ENCODE results near the gene PAK1.

Gene PAK1

GRCh38 chr11:77322506-77322905 is 151.4 kb downstream of the PAK1 start:
- Histone ChIP-seq H3K27me3 (ENCODE audit: control insufficient read depth in 1 of 2, insufficient read depth in 2 of 2, low read length in 2 of 2) (no peaks in the 10 kb centered on the region), H3K9ac (ENCODE audit: low read depth in 1 of 2, low read length in 2 of 2) (no peak overlapping the region), H3K4me1 (ENCODE audit: control insufficient read depth in 1 of 2, insufficient read depth in 2 of 2, low read length in 2 of 2) (no peaks in the 10 kb centered on the region), H3K9me3 (ENCODE audit: control insufficient read depth in 1 of 2, low read length in 2 of 2) (no peaks in the 10 kb centered on the region), H3K36me3 (ENCODE audit: control insufficient read depth in 1 of 2, insufficient read depth in 2 of 2, low read length in 2 of 2) (peaks cover 17 to 41% of the 10 kb centered on the region in 2 donors), H3K4me3 (ENCODE audit: low read depth in 1 of 2, low read length in 2 of 2) (no peak overlapping the region), H3K27ac (ENCODE audit: low read depth, low read length) (no peak overlapping the region)

GRCh38 chr11:77320351-77320750 is 153.5 kb downstream of the PAK1 start:
- peaks cover 17 to 31% of the 10 kb centered on the region in 2 donors for H3K36me3 ChIP-seq (ENCODE audit: control insufficient read depth in 1 of 2, insufficient read depth in 2 of 2, low read length in 2 of 2)
- no peak overlapping the region for H3K4me3 ChIP-seq (ENCODE audit: low read depth in 1 of 2, low read length in 2 of 2)
- H3K27me3 ChIP-seq (ENCODE audit: control insufficient read depth in 1 of 2, insufficient read depth in 2 of 2, low read length in 2 of 2): no peaks in the 10 kb centered on the region
- H3K9ac ChIP-seq (ENCODE audit: low read depth in 1 of 2, low read length in 2 of 2): no peak overlapping the region
- no peaks in the 10 kb centered on the region for H3K4me1 ChIP-seq (ENCODE audit: control insufficient read depth in 1 of 2, insufficient read depth in 2 of 2, low read length in 2 of 2)
- H3K9me3 ChIP-seq (ENCODE audit: control insufficient read depth in 1 of 2, low read length in 2 of 2): no peaks in the 10 kb centered on the region
- H3K27ac ChIP-seq (ENCODE audit: low read depth, low read length): no peak overlapping the region

- no peaks in the 10 kb centered on the region for H3K9me3 ChIP-seq (ENCODE audit: control insufficient read depth in 1 of 2, low read length in 2 of 2)
- H3K27ac ChIP-seq (ENCODE audit: low read depth, low read length): no peak overlapping the region
- no peaks in the 10 kb centered on the region for H3K27me3 ChIP-seq (ENCODE audit: control insufficient read depth in 1 of 2, insufficient read depth in 2 of 2, low read length in 2 of 2)
- peaks cover 13 to 22% of the 10 kb centered on the region in 2 donors for H3K36me3 ChIP-seq (ENCODE audit: control insufficient read depth in 1 of 2, insufficient read depth in 2 of 2, low read length in 2 of 2)
- H3K4me3 ChIP-seq (ENCODE audit: low read depth in 1 of 2, low read length in 2 of 2): no peak overlapping the region
- no peaks in the 10 kb centered on the region for H3K4me1 ChIP-seq (ENCODE audit: control insufficient read depth in 1 of 2, insufficient read depth in 2 of 2, low read length in 2 of 2)
- no peak overlapping the region for H3K9ac ChIP-seq (ENCODE audit: low read depth in 1 of 2, low read length in 2 of 2)
These were observed 155.3 kb downstream of the PAK1 start for GRCh38 chr11:77318600-77318999.

GRCh38 chr11:77316733-77317342 is 157.1 kb downstream of the PAK1 start:
- Histone ChIP-seq H3K36me3 (ENCODE audit: control insufficient read depth in 1 of 2, insufficient read depth in 2 of 2, low read length in 2 of 2) (peaks cover under 1 to 8% of the 10 kb centered on the region in 2 donors), H3K9ac (ENCODE audit: low read depth in 1 of 2, low read length in 2 of 2) (no peak overlapping the region), H3K9me3 (ENCODE audit: control insufficient read depth in 1 of 2, low read length in 2 of 2) (no peaks in the 10 kb centered on the region), H3K27me3 (ENCODE audit: control insufficient read depth in 1 of 2, insufficient read depth in 2 of 2, low read length in 2 of 2) (no peaks in the 10 kb centered on the region), H3K4me3 (ENCODE audit: low read depth in 1 of 2, low read length in 2 of 2) (no peak overlapping the region), H3K4me1 (ENCODE audit: control insufficient read depth in 1 of 2, insufficient read depth in 2 of 2, low read length in 2 of 2) (no peaks in the 10 kb centered on the region), H3K27ac (ENCODE audit: low read depth, low read length) (no peak overlapping the region)

- no peak overlapping the region for H3K4me3 ChIP-seq (ENCODE audit: low read depth in 1 of 2, low read length in 2 of 2)
- no peaks in the 10 kb centered on the region for H3K36me3 ChIP-seq (ENCODE audit: control insufficient read depth in 1 of 2, insufficient read depth in 2 of 2, low read length in 2 of 2)
- H3K27ac ChIP-seq (ENCODE audit: low read depth, low read length): no peak overlapping the region
- no peaks in the 10 kb centered on the region for H3K4me1 ChIP-seq (ENCODE audit: control insufficient read depth in 1 of 2, insufficient read depth in 2 of 2, low read length in 2 of 2)
- H3K9ac ChIP-seq (ENCODE audit: low read depth in 1 of 2, low read length in 2 of 2): no peak overlapping the region
- no peaks in the 10 kb centered on the region for H3K9me3 ChIP-seq (ENCODE audit: control insufficient read depth in 1 of 2, low read length in 2 of 2)
- H3K27me3 ChIP-seq (ENCODE audit: control insufficient read depth in 1 of 2, insufficient read depth in 2 of 2, low read length in 2 of 2): no peaks in the 10 kb centered on the region
These were observed 161.8 kb downstream of the PAK1 start for GRCh38 chr11:77312107-77312506.

- Histone ChIP-seq H3K36me3 (ENCODE audit: control insufficient read depth in 1 of 2, insufficient read depth in 2 of 2, low read length in 2 of 2) (no peaks in the 10 kb centered on the region), H3K27me3 (ENCODE audit: control insufficient read depth in 1 of 2, insufficient read depth in 2 of 2, low read length in 2 of 2) (no peaks in the 10 kb centered on the region), H3K9ac (ENCODE audit: low read depth in 1 of 2, low read length in 2 of 2) (no peak overlapping the region), H3K27ac (ENCODE audit: low read depth, low read length) (no peak overlapping the region), H3K4me3 (ENCODE audit: low read depth in 1 of 2, low read length in 2 of 2) (no peak overlapping the region), H3K9me3 (ENCODE audit: control insufficient read depth in 1 of 2, low read length in 2 of 2) (no peaks in the 10 kb centered on the region), H3K4me1 (ENCODE audit: control insufficient read depth in 1 of 2, insufficient read depth in 2 of 2, low read length in 2 of 2) (no peaks in the 10 kb centered on the region)
These were observed 162.2 kb downstream of the PAK1 start for GRCh38 chr11:77311701-77312100.

GRCh38 chr11:77310721-77311120 is 163.2 kb downstream of the PAK1 start:
- Histone ChIP-seq H3K9me3 (ENCODE audit: control insufficient read depth in 1 of 2, low read length in 2 of 2) (no peaks in the 10 kb centered on the region), H3K4me1 (ENCODE audit: control insufficient read depth in 1 of 2, insufficient read depth in 2 of 2, low read length in 2 of 2) (no peaks in the 10 kb centered on the region), H3K27ac (ENCODE audit: low read depth, low read length) (no peak overlapping the region), H3K27me3 (ENCODE audit: control insufficient read depth in 1 of 2, insufficient read depth in 2 of 2, low read length in 2 of 2) (no peaks in the 10 kb centered on the region), H3K9ac (ENCODE audit: low read depth in 1 of 2, low read length in 2 of 2) (no peak overlapping the region), H3K4me3 (ENCODE audit: low read depth in 1 of 2, low read length in 2 of 2) (no peak overlapping the region), H3K36me3 (ENCODE audit: control insufficient read depth in 1 of 2, insufficient read depth in 2 of 2, low read length in 2 of 2) (no peaks in the 10 kb centered on the region)

GRCh38 chr11:77309401-77310085 is 164.4 kb downstream of the PAK1 start:
- Histone ChIP-seq H3K27ac (ENCODE audit: low read depth, low read length) (no peak overlapping the region), H3K27me3 (ENCODE audit: control insufficient read depth in 1 of 2, insufficient read depth in 2 of 2, low read length in 2 of 2) (no peaks in the 10 kb centered on the region)

GRCh38 chr11:77308838-77309237 is 165.1 kb downstream of the PAK1 start:
- H3K4me3 ChIP-seq (ENCODE audit: low read depth in 1 of 2, low read length in 2 of 2): no peak overlapping the region
- H3K27ac ChIP-seq (ENCODE audit: low read depth, low read length): no peak overlapping the region
- no peaks in the 10 kb centered on the region for H3K36me3 ChIP-seq (ENCODE audit: control insufficient read depth in 1 of 2, insufficient read depth in 2 of 2, low read length in 2 of 2)
- H3K9ac ChIP-seq (ENCODE audit: low read depth in 1 of 2, low read length in 2 of 2): no peak overlapping the region
- H3K4me1 ChIP-seq (ENCODE audit: control insufficient read depth in 1 of 2, insufficient read depth in 2 of 2, low read length in 2 of 2): no peaks in the 10 kb centered on the region
- no peaks in the 10 kb centered on the region for H3K27me3 ChIP-seq (ENCODE audit: control insufficient read depth in 1 of 2, insufficient read depth in 2 of 2, low read length in 2 of 2)
- no peaks in the 10 kb centered on the region for H3K9me3 ChIP-seq (ENCODE audit: control insufficient read depth in 1 of 2, low read length in 2 of 2)

More at GRCh38 chr11:77309401-77310085, 164.4 kb downstream of the PAK1 start:
- Histone ChIP-seq H3K9me3 (ENCODE audit: control insufficient read depth in 1 of 2, low read length in 2 of 2) (no peaks in the 10 kb centered on the region), H3K9ac (ENCODE audit: low read depth in 1 of 2, low read length in 2 of 2) (no peak overlapping the region), H3K4me3 (ENCODE audit: low read depth in 1 of 2, low read length in 2 of 2) (no peak overlapping the region), H3K36me3 (ENCODE audit: control insufficient read depth in 1 of 2, insufficient read depth in 2 of 2, low read length in 2 of 2) (no peaks in the 10 kb centered on the region), H3K4me1 (ENCODE audit: control insufficient read depth in 1 of 2, insufficient read depth in 2 of 2, low read length in 2 of 2) (no peaks in the 10 kb centered on the region)

- Histone ChIP-seq H3K4me3 (ENCODE audit: low read depth in 1 of 2, low read length in 2 of 2) (no peak overlapping the region), H3K27me3 (ENCODE audit: control insufficient read depth in 1 of 2, insufficient read depth in 2 of 2, low read length in 2 of 2) (no peaks in the 10 kb centered on the region), H3K9me3 (ENCODE audit: control insufficient read depth in 1 of 2, low read length in 2 of 2) (no peaks in the 10 kb centered on the region), H3K4me1 (ENCODE audit: control insufficient read depth in 1 of 2, insufficient read depth in 2 of 2, low read length in 2 of 2) (no peaks in the 10 kb centered on the region), H3K36me3 (ENCODE audit: control insufficient read depth in 1 of 2, insufficient read depth in 2 of 2, low read length in 2 of 2) (no peaks in the 10 kb centered on the region), H3K9ac (ENCODE audit: low read depth in 1 of 2, low read length in 2 of 2) (no peak overlapping the region), H3K27ac (ENCODE audit: low read depth, low read length) (no peak overlapping the region)
These were observed 170.6 kb downstream of the PAK1 start for GRCh38 chr11:77303328-77303727.
